GM18861 (cell line): ENCODE data around the gene E2F6.
A peak's percentile ranks its signal among the peaks of the same experiment; 100 is the strongest.

Experiments used
- ATAC-seq: cut with Tn5 transposase; IDR thresholded peaks from one replicate; pipeline ENCODE4 v1.9.1; 2021; ENCODE audit not compliant: unreplicated experiment

The E2F6 gene, protein sequence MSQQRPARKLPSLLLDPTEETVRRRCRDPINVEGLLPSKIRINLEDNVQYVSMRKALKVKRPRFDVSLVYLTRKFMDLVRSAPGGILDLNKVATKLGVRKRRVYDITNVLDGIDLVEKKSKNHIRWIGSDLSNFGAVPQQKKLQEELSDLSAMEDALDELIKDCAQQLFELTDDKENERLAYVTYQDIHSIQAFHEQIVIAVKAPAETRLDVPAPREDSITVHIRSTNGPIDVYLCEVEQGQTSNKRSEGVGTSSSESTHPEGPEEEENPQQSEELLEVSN

DNA sequence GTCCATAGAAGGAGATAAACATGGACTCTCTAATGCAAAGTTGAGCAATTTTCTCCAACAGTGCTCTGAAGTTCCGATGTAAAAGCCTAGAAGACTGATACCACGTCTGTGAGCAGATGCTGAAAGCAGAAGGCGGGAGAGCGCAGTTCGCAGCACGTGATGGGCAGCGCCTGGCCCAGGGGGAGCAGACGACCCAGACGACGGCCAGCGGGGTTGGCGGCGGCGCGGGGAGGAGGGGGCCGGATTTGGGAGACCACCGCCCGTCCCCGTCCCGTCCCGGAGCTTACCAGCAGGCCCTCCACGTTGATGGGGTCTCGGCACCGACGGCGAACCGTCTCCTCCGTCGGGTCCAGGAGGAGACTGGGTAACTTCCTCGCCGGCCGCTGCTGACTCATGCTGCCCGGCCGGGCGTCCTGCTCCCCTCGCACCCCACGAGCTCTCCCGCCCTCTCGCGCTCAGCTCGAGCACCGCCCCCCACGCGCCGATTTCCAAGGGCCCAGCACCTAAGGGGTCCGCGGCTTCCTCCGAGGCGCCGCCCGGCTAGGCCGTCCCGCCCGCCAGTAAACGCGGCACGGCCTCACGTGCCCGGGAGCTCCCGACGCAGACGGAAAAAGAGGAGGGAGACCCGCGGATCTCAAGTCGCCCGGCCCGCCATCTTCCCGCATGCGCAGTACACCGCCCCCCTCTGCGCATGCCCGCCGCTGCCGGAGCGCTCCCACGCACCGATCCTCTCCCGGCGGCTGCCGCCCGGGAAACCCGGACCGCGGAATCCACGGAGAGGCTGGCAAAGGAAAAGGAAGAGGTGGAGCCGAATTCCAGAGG lies at the start of gene E2F6:
TSS of gene E2F6 (minus strand) at position 677 of the 822 bp plus-strand sequence. CDS start at position 395, 282 bp downstream.
- peak; percentile 58 for ATAC-seq

DNA sequence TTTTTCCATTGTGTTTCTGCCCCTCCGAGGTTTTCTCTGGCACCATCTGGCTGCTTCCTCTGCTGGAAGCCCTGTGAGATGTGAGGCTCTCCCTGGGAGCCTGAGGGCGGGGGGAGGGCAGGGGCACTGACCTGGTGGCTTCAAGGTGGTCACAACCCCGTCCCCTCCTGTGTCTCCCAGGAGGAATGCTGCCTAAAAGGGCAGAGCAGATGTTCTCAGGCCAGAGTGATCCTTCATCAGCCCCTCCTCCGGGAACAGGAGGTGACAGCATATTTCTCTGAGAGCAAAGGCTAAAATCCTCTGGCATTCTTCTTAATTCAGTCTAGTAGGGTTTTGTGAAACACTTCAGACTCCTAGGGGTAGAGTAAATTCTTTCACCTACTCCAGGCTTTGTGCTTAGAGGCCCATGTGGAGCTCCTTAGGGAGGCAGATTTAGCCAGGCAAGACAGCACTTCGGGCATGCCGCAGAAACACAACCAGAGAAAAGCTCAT lies 49.6 kb upstream of the E2F6 start:
- ATAC-seq = no peak

DNA sequence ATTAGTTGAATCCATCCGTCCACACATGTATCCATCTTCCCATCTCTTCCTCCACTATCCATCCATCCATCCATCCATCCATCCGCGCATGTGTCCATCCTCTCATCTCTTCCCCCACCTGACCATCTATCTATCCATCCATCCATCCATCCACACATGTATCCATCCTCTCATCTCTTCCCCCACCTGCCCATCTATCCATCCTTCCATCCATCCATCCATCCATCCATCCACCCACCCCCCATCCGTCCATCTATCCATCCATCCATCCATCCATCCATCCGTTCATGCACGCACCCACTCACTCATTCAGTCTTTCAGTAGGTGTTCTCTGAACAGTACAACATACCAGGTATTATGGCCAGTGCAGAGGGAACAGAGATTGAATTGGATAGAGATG lies 48.9 kb upstream of the E2F6 start:
- ATAC-seq = no peak

DNA sequence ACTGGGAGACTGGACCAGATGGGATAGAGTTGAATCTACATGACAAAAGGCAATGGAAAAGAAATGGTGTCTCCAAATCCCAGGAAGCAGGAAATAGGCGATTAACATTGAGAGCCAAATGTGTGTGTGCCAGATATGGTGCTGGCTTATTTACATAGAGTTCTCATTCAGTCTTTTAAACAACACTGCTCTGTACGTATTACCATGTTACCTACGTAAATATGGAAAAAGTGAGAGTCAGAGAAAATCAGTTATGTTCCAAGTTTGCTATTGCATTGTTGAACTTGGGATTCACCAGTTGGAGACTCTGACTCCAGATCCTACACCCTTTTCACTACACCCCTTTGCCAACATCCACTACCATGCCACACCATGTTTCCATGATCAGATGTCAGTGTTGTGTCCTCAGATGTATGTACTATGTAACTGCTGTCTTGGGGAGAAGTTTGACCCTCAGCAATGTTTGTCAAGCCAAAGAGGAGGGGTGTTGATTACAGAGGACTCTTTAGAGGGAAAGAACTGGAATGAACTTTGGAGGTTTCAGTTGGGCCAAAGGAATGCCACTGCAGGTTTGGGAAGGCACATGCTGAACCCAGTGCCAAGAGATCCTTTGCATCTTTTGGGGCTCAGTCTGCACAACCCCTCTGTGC lies 48.2 kb upstream of the E2F6 start:
- no peak for ATAC-seq

DNA sequence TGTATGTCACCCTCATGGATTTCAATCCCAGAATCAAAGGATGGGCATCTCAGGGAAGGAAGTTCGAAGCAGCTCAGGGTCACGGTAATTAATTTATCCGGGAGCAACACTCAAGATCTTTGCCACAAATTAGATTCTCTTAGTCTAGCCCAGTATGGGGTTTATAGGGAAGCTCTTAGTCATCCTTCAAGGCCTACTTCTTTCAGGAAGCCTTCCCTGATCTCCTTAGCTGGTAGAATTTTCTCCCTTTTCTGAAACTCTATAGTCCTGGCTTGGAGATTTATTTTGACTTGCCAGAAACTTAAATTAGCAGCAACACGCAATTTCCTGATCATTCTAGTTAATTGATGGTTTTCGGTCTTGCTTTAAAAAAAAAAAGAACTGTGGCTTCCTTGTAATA lies 47.4 kb upstream of the E2F6 start:
- no peak for ATAC-seq

DNA sequence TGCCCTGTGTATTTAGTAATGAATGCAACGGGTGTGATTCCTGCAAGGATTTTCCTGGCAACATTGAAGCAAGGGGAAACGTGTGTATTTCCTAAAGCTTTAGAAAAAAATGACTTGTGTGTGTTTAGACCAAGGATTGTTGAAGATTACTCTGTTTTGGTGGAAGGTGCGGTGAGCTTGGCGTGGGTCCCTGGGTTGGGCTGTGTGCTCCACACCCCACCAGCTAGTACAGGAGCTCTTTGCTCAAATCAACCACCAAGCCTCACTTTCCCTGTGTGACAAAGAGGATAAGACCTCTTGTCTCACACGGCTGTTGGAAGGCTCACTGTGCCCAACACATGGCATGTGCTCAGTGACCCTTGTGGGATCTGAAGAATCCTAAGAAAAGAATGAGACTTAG lies 46.5 kb upstream of the E2F6 start:
- ATAC-seq = no peak

DNA sequence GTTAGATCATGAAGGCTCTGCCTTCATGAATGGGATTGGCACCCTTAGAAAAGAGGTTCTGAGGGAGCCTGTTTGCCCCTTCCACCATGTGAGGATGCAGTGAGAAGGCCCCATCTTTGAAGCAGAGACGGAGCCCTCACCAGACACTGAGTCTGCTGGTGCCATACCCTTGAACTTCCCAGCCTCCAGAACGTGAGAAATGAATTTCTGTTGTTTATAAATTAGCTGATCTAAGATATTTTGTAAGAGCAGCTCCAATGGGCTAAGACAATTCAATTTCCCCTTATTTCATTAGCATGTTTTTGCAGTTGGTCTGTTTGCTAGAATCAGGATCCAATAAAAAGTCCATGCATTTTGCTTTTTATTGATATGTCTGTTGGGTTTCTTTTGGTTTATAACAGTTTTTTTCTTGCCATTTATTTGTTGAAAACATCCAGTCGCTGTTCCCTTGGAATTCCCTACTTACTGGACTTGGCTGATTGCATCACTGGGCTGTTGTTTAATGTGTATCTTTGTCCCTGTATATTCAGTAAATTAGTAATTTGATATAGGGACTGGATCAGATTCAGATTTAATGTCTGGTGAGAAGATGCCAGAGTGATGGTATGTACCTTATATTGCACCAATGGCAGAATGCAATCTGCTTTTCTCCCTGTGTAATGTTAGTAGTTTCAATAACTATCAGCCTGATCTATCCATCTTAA lies 43.8 kb upstream of the E2F6 start:
- ATAC-seq = no peak

DNA sequence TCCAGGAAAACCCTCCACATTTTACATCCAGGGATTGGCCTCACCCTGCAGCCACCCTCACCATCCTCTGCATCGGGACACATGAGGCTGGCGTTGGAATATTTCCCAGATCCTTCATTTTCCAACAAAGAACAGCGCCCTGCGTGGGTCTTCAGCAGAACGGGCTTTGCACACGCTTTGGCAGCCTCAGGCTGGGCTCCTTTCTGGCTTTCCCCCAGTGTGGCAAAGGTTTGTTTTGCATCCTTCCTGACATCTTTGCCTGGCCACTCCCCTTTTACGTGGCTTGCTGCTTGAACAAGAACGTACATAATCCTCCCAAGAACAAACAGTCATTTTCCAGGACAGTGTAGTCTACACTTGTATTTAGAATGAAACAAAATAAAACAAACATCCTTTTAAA lies 42.3 kb upstream of the E2F6 start:
- no peak for ATAC-seq

DNA sequence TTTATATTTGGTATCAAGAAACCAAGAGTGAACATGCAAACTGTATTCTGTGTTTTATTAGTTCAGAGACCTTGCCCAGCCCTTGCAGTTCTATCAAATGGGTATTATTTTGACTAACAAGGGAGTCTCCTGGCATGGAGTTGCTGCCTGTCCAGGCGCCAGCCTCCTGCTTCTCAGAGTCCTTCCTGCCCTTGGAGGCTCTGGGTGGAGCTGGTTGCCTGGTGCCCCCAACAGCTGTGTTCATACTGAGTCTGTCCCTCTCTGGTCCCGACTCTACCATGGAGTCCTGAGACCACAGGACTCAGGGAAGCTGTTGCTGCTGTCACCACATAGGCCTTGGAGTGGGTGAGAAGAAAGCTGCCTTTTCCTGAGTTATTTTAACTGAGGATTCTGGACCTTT lies 41.6 kb upstream of the E2F6 start:
- ATAC-seq = no peak

DNA sequence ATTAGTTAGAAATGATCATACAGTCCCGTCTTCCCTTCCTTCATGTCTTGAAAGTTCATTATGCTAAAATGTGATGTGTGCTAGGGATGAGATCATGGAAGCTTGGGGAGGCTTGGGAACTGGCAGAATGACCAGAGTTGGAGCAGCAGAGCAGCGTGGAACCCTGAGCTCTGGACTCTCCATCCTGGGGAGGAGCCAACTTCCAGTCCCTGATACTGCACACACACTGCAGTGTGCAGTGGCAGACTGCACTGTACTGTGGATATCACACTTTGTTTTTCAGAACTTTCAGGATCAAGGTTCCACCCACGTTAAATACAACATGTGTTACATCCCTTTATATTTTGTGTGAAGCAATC lies 40.6 kb upstream of the E2F6 start:
- ATAC-seq = no peak

DNA sequence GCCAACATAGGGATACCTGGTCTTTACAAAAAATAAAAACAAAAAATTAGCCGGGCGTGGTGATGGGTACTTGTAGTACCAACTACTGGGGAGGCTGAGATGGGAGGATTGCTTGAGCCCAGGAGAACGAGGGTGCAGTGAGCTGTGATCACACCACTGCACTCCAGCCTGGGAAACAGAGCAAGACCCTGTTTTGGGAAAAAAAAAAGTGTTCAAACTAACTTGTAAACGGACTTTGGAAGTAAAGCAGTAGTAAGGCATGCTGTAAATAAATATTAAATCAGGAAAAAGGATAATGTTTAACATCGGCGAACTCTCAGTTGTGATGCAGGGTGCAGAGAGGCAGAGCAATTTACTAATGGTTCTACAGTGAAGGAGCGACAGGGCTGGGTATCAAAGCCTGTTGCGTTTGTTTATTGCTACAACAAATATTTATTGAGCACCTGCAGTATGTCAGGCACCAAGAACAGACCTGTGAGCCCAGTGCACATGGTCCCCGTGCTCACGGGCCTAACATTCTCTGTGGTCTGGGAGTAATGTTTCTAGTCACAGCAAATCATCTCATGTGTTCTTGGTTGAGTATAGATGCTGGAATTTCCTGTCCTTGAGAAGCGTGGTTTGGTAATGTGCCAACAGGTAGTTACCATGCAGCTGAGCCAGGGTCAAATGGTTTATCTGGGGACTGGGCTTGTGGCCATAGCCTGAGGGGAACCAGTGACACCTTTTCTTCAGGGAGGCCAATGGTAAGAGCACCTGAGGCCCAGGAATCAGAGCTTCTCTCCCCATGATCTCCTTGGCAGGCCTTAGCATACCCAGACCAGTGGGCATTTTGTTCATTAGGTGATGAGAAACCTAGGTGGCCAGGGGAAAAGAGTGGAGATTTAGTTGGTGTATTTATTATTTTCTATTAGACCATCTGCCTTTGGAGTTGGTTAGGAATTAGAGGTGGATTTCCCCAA lies 40.0 kb upstream of the E2F6 start:
- no peak for ATAC-seq

DNA sequence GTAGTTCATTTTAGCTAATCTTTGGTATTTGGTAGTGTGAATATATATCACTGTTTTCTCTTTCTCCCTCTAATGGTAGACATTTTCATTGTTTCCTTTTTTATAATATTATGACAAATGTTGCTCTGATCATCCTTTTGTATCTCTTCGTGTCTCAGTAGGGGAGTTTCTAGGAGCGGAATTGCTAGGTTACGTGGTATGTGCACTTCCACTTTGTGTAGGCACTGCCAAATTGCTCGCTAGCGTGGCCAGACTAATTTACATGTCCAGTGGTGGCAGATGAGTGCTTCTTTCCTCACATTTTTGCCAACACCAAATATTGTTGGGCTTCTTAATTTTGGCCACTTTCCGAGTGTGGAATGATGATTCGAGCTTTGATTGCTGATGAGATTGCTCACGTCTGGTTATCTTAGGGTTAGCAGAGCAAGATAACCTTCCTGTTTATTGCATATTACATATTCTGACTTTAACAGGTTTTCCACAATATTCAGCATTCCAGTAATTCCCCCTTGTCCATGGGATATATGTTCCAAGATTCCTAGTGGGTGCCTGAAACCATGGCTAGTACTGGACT lies 37.5 kb upstream of the E2F6 start:
- no peak for ATAC-seq

DNA sequence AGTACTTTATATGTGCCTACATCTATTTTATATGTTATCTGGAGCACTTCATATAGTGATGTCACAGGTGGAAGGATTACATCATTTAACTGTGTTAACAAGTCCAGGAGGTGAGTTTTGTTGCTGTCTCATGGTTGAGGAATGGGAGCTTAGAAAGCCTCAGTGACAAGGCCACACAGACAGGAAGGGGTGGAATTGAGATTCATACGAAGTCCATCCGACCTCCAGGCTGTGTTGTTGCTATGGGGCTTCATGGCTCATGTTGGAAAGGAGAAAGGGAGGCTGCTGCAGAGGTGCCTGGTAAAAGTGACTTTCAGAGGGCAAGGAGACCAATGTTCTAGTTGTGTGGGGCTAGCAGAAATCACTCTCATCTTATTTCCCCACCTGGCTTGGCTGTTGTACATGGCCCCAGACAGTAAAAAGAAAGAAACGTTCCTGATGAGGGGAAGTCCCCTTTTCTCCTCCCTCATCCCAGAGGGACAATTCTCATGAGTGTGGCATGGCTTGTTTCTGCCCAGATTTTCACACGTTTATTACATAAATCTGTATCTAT lies 36.9 kb upstream of the E2F6 start:
- ATAC-seq = no peak

DNA sequence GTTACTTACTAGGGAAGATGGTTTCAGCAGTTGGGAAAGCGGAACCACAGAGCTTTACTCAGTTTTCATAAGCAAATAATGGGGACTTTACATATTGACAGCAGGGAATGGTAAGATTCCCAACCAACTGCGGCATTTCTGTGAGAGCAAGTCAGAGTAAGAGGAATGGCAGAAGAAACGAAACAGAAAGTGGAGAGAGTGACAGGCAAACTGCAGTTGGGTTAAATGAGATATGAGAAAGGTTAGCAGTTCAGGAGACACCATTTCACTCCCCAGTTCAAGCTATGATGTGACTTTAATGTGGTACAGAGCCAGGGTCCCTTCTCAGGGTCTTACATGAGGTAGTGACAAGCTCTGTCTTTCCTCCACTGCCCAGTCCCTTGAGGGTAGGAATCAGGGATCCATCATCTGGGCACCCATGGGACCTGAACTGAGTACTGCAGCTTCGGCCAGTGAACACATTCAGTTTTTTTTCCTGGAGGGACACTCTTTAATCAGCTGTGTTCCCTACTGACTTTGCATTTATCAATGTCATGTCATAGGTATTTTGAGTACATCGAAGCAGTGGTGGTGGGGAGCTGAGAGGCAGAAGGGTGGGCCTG lies 34.8 kb upstream of the E2F6 start:
- ATAC-seq = no peak

DNA sequence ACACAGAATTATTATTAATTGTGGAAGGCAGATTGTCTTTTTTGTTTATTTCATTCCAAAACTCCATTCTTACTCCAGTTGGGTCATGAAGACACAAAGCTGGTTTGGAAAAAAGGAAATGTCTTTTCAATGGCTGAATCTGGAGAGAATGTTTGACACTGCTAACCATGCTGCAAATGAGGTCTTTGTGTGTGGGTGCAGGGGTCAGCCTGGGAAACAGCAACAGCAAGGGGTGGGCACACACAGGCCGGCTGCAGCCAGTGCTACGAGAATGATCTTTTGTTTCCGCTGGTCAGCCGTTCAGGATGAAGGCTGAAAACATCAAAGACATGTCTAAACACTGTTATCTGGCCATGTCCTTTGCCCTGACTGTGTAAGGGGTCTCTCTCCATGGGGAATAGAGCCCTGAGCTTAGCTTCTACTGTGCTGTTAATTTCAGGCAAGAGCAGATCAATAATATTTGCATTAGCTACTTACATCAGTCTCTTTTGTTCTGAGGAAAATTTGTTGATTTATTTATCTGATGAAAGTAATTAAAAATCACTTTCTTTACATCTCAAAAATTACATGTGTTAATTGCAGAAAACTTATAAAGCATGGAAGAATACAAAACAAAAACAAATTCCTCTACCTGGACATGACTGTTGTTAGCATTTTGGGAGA lies 33.3 kb upstream of the E2F6 start:
- ATAC-seq = no peak

DNA sequence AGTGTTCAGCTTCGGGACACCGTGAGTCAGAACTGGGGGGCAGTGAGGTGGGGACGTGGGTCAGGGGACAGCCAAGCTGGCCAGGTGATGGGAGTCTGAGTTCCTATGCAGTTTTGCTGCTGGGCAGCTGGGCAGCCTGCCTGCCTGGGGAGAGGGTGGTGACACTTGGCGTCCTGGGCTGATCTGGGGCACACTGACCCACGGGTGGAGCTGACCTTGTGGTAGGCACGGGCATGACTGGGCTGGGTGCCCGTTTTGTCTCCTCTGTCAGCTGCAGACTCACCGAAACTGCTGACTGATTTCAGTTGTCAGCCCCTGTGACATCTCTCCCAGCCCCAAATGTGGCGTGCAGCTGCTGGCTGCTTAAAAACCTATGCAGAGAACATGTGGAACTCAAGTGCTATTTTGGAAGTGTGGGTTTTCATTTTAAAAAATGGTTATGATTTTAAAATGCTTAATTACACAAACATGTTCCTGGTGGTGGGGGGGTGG lies 32.6 kb upstream of the E2F6 start:
- peak; percentile 76 for ATAC-seq

DNA sequence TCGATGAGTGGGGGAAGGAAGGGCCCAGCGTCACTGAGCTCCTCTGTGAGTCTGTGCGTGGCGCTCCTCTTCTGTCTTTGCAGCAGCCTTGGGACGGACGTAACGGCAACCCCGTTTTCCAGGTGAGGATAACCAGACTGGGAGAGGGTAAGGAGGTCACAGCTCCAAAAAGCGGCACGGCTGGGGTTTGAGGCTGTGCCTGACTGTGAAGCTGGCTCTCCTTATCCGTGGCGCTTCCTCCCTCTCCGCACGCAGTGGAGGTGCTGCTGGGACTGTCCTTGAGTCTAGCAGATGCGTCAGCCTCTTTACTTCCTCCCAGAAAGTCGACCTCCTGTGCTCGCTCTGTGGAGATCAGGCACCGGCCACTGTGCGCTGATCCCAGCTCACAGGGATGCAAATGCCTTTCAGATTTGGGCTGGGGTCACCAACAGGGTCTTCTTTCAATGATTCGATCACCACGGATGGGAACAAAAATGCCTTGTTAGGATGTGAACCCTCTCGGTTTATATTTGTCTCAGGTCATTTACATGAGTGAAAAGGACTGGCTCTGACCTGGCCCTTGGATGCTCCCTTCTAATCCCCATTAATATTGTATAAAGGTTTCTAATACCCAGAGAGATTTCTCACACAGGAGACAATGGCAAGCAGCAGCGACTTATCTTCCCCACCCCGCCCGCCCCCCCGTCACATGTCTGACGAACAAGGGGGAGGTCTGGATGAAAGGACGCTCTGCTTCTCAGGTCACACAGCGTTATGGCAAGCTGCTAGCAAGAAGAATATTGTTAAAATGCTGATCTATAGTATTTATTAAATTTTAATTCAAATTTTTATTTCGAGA lies 30.1 kb upstream of the E2F6 start:
- ATAC-seq = no peak

DNA sequence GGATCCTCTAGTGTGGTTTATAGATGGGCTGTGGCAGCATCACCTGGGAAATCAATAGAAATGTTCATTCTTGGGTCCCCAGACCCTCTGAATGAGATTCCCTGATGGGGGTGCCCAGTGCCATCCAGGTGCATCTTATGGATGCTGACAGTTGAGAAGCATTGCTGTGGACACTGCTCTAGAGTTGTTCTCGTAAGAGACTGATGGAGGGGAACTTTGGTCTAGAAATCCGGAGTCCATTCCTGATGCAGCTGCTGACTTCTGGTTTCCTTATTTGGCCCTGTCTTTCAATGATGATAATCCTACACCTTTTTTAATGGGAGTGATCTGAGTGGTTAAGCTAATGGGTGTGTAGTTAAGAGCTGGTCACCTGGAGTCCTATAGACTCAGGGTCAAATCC lies 28.3 kb upstream of the E2F6 start:
- ATAC-seq = no peak
